GM21825 (cell line): Measurements from ENCODE around the gene AOAH.

Experiments
- ATAC-seq: cut with Tn5 transposase; IDR thresholded peaks from one replicate; pipeline ENCODE4 v1.9.1; 2021; ENCODE audit warnings: mild to moderate bottlenecking, moderate library complexity; ENCODE audit not compliant: unreplicated experiment

AOAH gene

GRCh38 chr7:36723951-36724664, at the start of gene AOAH:
Gene AOAH, minus strand, starts transcription at chr7:36724494. Its CDS starts 346 bp downstream, at chr7:36724148.
- ATAC-seq: peak; percentile 93

DNA sequence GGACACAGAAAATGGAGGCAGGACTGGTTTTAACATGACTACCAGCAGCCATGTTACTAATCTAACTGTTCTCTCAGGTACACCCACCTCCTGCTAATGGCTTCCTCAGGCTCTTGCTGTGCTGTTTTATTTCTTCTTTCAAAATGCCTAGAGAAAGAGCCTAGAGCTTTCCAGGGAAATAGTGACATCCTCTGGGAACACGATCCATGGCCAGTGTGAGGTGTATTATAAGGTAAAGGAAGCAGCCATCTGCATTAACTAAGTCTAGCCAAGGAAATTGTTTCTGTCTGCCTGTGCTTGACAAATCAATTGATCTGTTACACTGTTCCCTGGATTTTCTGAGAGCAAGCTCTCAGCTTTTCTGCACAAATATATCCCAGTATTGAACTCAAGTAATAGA, 42.2 kb upstream of the AOAH start:
- ATAC-seq: no peak

DNA sequence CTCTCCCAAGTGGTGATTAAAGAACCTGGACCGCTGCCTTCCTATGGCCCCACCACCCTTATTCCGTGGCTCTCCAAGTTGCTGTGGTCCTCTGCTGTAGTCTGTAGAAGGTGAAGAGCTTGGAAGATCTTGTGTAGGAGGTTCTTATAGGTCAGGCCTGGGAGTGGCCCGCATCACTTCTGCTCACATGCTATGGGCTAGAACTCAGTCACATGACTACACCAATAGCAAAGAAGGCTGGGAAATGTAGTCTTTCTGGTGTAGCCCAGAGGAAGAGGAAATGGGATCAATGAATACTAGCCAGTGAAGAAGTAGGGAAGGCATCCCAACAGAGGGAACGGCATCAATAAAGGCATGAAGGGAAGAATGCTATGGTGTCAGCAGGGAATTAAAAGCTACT, 41.3 kb upstream of the AOAH start:
- no peak for ATAC-seq

DNA sequence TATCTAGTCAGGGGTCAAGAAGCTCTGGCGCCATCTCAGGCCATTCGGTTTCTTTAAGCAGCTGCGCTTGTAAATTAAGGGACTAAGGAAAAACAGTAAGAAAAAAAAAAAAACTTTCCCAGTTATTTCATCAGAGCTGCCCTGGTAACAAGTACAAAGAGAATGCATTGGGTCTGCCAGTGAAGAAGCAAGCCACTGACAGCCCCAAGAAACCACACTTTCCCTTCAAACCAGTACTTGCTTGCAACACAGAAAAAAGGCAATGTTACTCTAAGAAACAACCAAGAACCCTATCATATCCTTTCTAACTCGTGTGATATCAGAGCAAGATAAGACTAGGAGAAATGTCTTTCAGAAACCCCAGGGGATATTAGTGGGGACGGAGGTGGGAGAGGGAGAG, 40.6 kb upstream of the AOAH start:
- ATAC-seq: no peak

- ATAC-seq: no peak
These were observed 39.0 kb upstream of the AOAH start for GRCh38 chr7:36763132-36763816.

DNA sequence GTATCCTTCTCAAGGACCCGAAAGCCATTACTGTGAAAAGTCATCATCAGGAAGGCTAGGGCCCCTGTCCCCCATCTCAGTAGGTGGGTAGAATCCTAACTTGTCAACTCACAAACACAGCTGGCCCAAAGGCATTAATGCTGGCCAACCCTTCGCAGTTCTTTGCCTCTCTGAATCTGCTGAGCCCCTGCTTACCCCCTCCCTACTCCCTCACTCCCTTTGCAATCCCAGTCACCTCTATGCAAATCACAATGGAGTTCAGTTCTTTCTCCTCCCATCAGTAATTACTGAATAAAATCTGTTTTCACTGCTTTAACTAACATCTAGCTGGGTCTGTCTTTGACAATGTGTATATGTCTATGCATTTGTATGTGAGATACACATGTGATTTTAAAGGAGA, 38.1 kb upstream of the AOAH start:
- no peak for ATAC-seq

- no peak for ATAC-seq
These were observed 37.5 kb upstream of the AOAH start for GRCh38 chr7:36761835-36762234.

GRCh38 chr7:36760856-36761762, 36.8 kb upstream of the AOAH start:
- no peak for ATAC-seq

- no peak for ATAC-seq
These were observed 34.6 kb upstream of the AOAH start for GRCh38 chr7:36758879-36759278.

DNA sequence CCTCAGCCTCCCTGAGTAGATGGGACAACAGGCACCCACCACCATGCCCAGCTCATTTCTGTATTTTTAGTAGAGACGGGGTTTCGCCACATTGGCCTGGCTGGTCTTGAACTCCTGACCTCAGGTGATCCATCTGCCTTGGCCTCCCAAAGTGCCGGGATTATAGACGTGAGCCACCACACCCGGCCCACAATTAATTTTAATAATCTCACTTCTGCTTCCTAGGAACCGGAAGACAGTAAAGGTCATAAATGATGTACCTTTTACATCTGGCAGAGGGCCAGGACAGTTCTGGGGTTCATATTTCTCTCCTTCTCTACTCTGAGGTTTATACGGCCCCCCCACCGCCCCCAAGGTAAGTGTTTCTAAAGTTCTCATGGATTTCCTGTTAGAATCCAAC, 31.2 kb upstream of the AOAH start:
- no peak for ATAC-seq

GRCh38 chr7:36752026-36752711, 27.9 kb upstream of the AOAH start:
- no peak for ATAC-seq

DNA sequence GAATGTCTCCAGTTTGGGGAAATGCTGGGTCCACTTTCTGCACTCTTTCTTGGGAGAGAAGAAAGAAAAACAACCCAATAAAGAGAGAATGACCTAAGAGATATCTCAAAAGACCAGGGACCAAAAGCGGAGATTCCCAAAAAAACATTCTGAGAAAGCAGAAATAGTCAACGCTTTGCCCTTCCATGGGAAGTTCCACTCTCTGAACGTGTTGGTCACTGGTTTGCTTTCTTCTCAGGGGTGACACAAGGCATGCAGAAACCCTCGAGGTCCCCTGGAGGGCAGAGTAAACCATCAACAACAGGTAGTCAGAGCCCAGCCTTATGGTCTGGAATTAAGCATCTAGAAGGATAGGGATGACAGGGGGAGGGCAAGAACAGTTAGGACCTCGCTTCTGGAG, 26.2 kb upstream of the AOAH start:
- ATAC-seq: no peak

GRCh38 chr7:36749282-36749960, 25.1 kb upstream of the AOAH start:
- ATAC-seq: no peak

- no peak for ATAC-seq
These were observed 23.8 kb upstream of the AOAH start for GRCh38 chr7:36748017-36748487.

- ATAC-seq: no peak
These were observed 23.2 kb upstream of the AOAH start for GRCh38 chr7:36747280-36748016.

DNA sequence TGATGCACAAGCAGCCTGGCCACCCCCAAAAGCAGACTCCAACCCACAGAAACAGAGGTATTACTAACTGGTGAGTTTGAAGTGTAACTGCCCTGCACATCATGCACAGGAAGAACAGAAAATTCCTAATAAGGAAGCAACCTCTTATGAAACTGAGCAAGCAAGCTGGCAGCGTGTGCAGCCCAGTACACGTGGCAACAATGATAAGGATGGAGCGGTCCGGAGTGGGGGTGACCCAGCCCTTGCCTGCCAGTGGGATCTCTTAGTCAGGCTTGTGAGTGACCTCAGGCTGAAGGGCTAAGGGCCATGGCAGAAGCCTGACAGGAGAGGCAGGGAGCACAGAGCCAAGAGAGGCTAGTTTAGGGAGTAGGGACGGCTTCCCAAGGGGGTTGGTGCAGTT, 22.1 kb upstream of the AOAH start:
- ATAC-seq: no peak

DNA sequence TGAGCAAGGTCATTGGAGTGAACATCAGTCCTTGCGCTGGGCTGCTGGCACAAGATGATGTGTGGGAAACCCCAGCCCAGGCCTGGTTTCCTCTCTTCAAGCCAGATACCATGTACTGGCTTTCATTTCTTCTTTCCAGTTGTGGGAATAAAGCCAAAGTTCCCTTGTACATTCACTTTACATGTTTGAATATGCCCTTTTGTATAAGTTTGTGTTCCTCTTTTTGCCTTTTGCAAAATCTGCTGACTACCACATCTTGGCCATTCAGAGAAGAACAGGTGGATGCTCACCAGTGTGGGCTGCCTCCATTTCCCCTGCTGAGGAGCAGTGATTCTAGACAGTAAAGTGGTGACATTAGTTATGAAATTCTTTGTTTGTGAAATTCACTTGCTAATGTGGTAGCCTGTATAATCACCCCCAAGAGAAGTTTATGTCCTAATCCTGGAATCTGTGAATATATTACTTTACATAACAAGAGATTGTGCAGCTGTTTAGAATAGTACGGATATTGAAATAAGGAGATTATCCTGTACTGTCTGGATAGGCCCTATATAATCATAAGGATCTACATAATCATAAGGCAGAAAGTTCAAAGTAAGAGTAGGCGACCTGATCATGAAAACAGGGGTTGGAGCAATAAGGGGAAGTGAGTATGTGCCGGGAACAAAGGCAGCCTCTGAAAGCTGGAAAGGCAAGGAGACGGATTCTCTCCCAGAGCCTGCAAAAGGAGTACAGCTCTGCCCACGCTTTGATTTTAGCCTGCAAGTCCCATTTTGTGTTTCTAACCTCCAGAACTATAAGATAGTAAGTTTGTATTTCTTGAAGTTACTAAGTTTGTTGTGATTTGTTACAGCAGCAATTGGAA, 18.8 kb upstream of the AOAH start:
- peak; percentile 64 for ATAC-seq

- no peak for ATAC-seq
These were observed 17.6 kb upstream of the AOAH start for GRCh38 chr7:36741866-36742265.

GRCh38 chr7:36739351-36739750, 15.1 kb upstream of the AOAH start:
- ATAC-seq: no peak
